Measurements from ENCODE around the gene NFATC2IP. TPM values are rescaled to one million over a fixed set of nuclear protein-coding genes. Genes with fewer than 3 reads are reported as not detected.

NFATC2IP gene
- total RNA-seq, 1 donor from 2014 or later: 39.5 TPM

- no peak for TF ChIP-seq CTCF (IDR thresholded peaks at IDR 0.05)
- H3K36me3 Mint-ChIP-seq (ENCODE audit: unreplicated experiment): peaks cover 44% of the 10 kb centered on the region
- no peak for DNase-seq (ENCODE audit: extremely low spot score, unreplicated experiment)
- H3K27me3 Mint-ChIP-seq (ENCODE audit: unreplicated experiment): no peaks in the 10 kb centered on the region
- no peak overlapping the region for H3K4me3 Mint-ChIP-seq (ENCODE audit: unreplicated experiment)
- H3K9me3 Mint-ChIP-seq (ENCODE audit: unreplicated experiment): peaks cover 7% of the 10 kb centered on the region
- H3K27ac Mint-ChIP-seq (ENCODE audit: unreplicated experiment): no peak overlapping the region
- no peaks in the 10 kb centered on the region for H3K4me1 Mint-ChIP-seq (ENCODE audit: unreplicated experiment)
Observed at GRCh38 chr16:28986046-28986445, 35.3 kb downstream of the NFATC2IP start.

- Mint-ChIP-seq H3K4me1 (ENCODE audit: unreplicated experiment) (no peaks in the 10 kb centered on the region), H3K4me3 (ENCODE audit: unreplicated experiment) (no peak overlapping the region), H3K27me3 (ENCODE audit: unreplicated experiment) (no peaks in the 10 kb centered on the region), H3K27ac (ENCODE audit: unreplicated experiment) (no peak overlapping the region), H3K36me3 (ENCODE audit: unreplicated experiment) (peaks cover 42% of the 10 kb centered on the region), H3K9me3 (ENCODE audit: unreplicated experiment) (peaks cover 7% of the 10 kb centered on the region)
- no peak for DNase-seq (ENCODE audit: extremely low spot score, unreplicated experiment)
- no peak for TF ChIP-seq CTCF (IDR thresholded peaks at IDR 0.05)
Observed at GRCh38 chr16:28986492-28986891, 35.8 kb downstream of the NFATC2IP start.

GRCh38 chr16:28987170-28987853 is 36.6 kb downstream of the NFATC2IP start:
- H3K9me3 Mint-ChIP-seq (ENCODE audit: unreplicated experiment): peaks cover 7% of the 10 kb centered on the region
- no peaks in the 10 kb centered on the region for H3K27me3 Mint-ChIP-seq (ENCODE audit: unreplicated experiment)
- H3K27ac Mint-ChIP-seq (ENCODE audit: unreplicated experiment): no peak overlapping the region
- no peak for TF ChIP-seq CTCF (IDR thresholded peaks at IDR 0.05)
- no peak overlapping the region for H3K4me3 Mint-ChIP-seq (ENCODE audit: unreplicated experiment)
- peaks cover 38% of the 10 kb centered on the region for H3K36me3 Mint-ChIP-seq (ENCODE audit: unreplicated experiment)
- DNase-seq (ENCODE audit: extremely low spot score, unreplicated experiment): no peak
- H3K4me1 Mint-ChIP-seq (ENCODE audit: unreplicated experiment): no peaks in the 10 kb centered on the region

- Mint-ChIP-seq H3K4me1 (ENCODE audit: unreplicated experiment) (no peaks in the 10 kb centered on the region), H3K4me3 (ENCODE audit: unreplicated experiment) (no peak overlapping the region), H3K27ac (ENCODE audit: unreplicated experiment) (no peak overlapping the region), H3K27me3 (ENCODE audit: unreplicated experiment) (no peaks in the 10 kb centered on the region), H3K9me3 (ENCODE audit: unreplicated experiment) (peaks cover 7% of the 10 kb centered on the region), H3K36me3 (ENCODE audit: unreplicated experiment) (peaks cover 25% of the 10 kb centered on the region)
- DNase-seq (ENCODE audit: extremely low spot score, unreplicated experiment): no peak
- no peak for TF ChIP-seq CTCF (IDR thresholded peaks at IDR 0.05)
Observed at GRCh38 chr16:28989363-28989762, 38.6 kb downstream of the NFATC2IP start.

- H3K4me1 Mint-ChIP-seq (ENCODE audit: unreplicated experiment): no peaks in the 10 kb centered on the region
- DNase-seq (ENCODE audit: extremely low spot score, unreplicated experiment): no peak
- H3K9me3 Mint-ChIP-seq (ENCODE audit: unreplicated experiment): peaks cover 7% of the 10 kb centered on the region
- no peak overlapping the region for H3K27ac Mint-ChIP-seq (ENCODE audit: unreplicated experiment)
- no peak overlapping the region for H3K4me3 Mint-ChIP-seq (ENCODE audit: unreplicated experiment)
- H3K36me3 Mint-ChIP-seq (ENCODE audit: unreplicated experiment): peaks cover 22% of the 10 kb centered on the region
- H3K27me3 Mint-ChIP-seq (ENCODE audit: unreplicated experiment): no peaks in the 10 kb centered on the region
- no peak for TF ChIP-seq CTCF (IDR thresholded peaks at IDR 0.05)
Observed at GRCh38 chr16:28990375-28991040, 39.8 kb downstream of the NFATC2IP start.

Measured in osteocyte (in vitro differentiated cells).